WTC11 (cell line): Measurements from ENCODE around the gene PSMB10.

Experiments used
- CTCF ChIP-seq: fragments of 200-600 bp; IDR thresholded peaks from 2 replicates; pipeline ENCODE4 v1.8.0; 2022; ENCODE audit warnings: antibody characterized with exemption
- ETV6 ChIP-seq: sonication (generic); formaldehyde crosslinking; IDR thresholded peaks from 2 replicates; pipeline ENCODE4 v1.8.1; 2022; ENCODE audit warnings: mild to moderate bottlenecking, missing genetic modification reagents
- FOXP4 ChIP-seq: sonication (generic); formaldehyde crosslinking; IDR thresholded peaks from 2 replicates; pipeline ENCODE4 v1.8.0; 2022; ENCODE audit warnings: mild to moderate bottlenecking, missing genetic modification reagents
- HMGXB4 ChIP-seq: sonication (generic); formaldehyde crosslinking; IDR thresholded peaks from 2 replicates; pipeline ENCODE4 v1.8.1; 2023; ENCODE audit warnings: mild to moderate bottlenecking, moderate library complexity, missing genetic modification reagents
- JAZF1 ChIP-seq: fragments of 250-450 bp; sonication (Bioruptor Pico); IDR thresholded peaks from 2 replicates; pipeline ENCODE4 v1.9.0; 2021; ENCODE audit warnings: moderate library complexity, mild to moderate bottlenecking, inconsistent platforms
- KAT7 ChIP-seq: sonication (generic); formaldehyde crosslinking; IDR thresholded peaks from 2 replicates; pipeline ENCODE4 v1.8.1; 2023; ENCODE audit warnings: missing genetic modification reagents, mild to moderate bottlenecking, borderline replicate concordance
- MAX ChIP-seq: sonication (generic); formaldehyde crosslinking; IDR thresholded peaks from 2 replicates; pipeline ENCODE4 v1.8.0; 2022; ENCODE audit warnings: mild to moderate bottlenecking, missing genetic modification reagents
- NFE2L1 ChIP-seq: sonication (generic); formaldehyde crosslinking; IDR thresholded peaks from 2 replicates; pipeline ENCODE4 v1.8.1; 2023; ENCODE audit warnings: missing genetic modification reagents
- NFYB ChIP-seq: sonication (generic); formaldehyde crosslinking; conservative IDR thresholded peaks from 2 replicates; pipeline ENCODE4 v1.8.0; 2022; ENCODE audit warnings: low read depth, missing genetic modification reagents
- PREB ChIP-seq: sonication (generic); formaldehyde crosslinking; IDR thresholded peaks from 2 replicates; pipeline ENCODE4 v1.8.1; 2022; ENCODE audit warnings: mild to moderate bottlenecking, missing genetic modification reagents, moderate library complexity, borderline replicate concordance
- SMAD3 ChIP-seq: sonication (generic); formaldehyde crosslinking; IDR thresholded peaks from 2 replicates; pipeline ENCODE4 v1.8.0; 2022; ENCODE audit warnings: missing genetic modification reagents, mild to moderate bottlenecking, borderline replicate concordance
- SP1 ChIP-seq: sonication (generic); formaldehyde crosslinking; conservative IDR thresholded peaks from 2 replicates; pipeline ENCODE4 v1.8.1; 2022; ENCODE audit warnings: missing genetic modification reagents
- USF2 ChIP-seq: sonication (generic); formaldehyde crosslinking; IDR thresholded peaks from 2 replicates; pipeline ENCODE4 v1.8.1; 2023; ENCODE audit warnings: mild to moderate bottlenecking, missing genetic modification reagents, moderate library complexity
- ZBTB43 ChIP-seq: sonication (generic); formaldehyde crosslinking; IDR thresholded peaks from 2 replicates; pipeline ENCODE4 v1.8.1; 2023; ENCODE audit warnings: mild to moderate bottlenecking, missing genetic modification reagents

- TF ChIP-seq KAT7 (no peak), CTCF (no peak), ETV6 (no peak), NFYB (CRISPR knock-in tag) (no peak), NFE2L1 (CRISPR knock-in tag) (no peak), FOXP4 (CRISPR knock-in tag) (no peak), USF2 (CRISPR knock-in tag) (no peak), SP1 (CRISPR knock-in tag) (no peak), SMAD3 (CRISPR knock-in tag) (no peak), MAX (no peak), PREB (CRISPR knock-in tag) (no peak; the same call in 1 of the 2 replicates), HMGXB4 (no peak), ZBTB43 (CRISPR knock-in tag) (no peak), JAZF1 (CRISPR knock-in tag) (no peak)
Measured at GRCh38 chr16:67942510-67943255, 6.0 kb upstream of the PSMB10 start.
